GM04503 (cell line): ENCODE results near the gene UBE2G2.

Experiments
- DNase-seq: peaks from one replicate; pipeline ENCODE4 v3.0.0-alpha.2; 2012; ENCODE audit warnings: low read depth

Gene UBE2G2

DNA sequence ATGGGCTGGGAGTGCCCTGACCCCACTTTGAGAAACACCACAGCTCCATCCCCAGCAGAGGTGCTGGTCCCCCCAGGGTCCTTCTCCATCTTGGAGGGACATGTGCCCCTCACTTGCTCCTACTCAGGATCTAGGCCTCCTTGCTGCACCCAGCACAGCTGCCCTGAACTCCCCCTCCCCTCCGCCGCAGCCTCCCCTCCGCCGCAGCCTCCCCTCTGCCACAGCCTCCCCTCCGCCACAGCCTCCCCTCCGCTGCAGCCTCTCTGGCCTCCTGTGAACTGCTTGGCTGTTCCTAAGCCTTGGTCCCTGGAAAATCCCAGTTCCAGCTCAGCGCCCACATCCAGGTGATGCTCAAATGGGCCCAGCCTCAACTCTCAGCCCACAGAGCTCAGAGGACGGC is 74.3 kb downstream of the UBE2G2 start:
- DNase-seq: no peak

DNA sequence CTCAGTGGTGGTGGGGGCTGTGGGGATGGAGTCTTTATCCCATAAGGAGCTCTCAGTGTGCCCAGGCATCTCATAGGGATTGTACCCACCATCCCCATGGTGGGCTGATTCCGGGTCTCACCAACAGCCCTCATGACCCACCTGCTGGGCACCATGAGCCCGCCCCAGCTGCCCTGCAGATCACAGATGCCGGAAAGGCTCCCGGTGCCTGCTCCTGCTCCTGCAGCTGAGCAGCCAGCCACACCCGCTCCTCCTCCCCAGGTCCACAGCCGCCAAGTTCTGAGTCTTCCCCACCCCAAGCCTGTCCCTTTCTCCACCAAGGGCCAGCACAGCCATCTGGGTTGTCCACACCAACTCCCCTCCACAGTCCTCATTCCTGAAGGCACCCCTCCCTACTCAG is 74.8 kb downstream of the UBE2G2 start:
- DNase-seq: no peak

DNA sequence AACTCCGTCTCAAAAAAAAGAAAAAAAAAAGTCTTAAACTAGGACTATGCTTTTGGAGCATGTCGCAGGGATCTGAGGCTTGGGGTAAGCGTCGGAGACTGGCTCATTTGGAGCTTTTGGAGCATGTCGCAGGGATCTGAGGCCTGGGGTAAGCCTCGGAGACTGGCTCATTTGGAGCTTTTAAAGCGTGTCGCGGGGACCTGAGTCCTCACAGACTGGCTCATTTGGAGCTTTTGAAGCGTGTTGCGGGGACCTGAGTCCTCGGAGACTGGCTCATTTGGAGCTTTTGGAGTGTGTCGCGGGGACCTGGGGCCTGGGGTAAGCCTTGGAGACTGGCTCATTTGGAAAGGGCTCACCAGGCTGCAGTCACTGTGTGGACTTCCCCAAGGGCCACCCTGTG is 76.7 kb downstream of the UBE2G2 start:
- DNase-seq: no peak

DNA sequence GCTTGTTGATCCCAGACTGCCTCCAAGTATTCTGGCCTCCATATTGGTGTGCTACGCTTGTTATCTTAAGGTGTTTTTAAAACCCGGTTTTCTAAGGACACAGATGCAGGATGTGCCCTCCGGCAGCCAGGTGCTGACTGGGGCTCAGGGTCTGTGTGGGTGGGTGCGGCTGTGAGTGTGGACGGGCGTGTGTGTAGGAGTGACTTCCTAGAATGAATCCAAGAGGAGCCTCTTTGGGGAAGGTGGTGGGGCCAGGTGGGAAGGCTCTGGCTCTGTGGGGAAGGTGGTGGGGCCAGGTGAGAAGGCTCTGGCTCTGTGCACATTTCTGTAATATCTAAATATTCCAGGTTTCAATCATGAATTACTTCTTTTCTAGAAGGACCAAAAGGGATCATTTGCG is 77.4 kb downstream of the UBE2G2 start:
- DNase-seq: no peak

DNA sequence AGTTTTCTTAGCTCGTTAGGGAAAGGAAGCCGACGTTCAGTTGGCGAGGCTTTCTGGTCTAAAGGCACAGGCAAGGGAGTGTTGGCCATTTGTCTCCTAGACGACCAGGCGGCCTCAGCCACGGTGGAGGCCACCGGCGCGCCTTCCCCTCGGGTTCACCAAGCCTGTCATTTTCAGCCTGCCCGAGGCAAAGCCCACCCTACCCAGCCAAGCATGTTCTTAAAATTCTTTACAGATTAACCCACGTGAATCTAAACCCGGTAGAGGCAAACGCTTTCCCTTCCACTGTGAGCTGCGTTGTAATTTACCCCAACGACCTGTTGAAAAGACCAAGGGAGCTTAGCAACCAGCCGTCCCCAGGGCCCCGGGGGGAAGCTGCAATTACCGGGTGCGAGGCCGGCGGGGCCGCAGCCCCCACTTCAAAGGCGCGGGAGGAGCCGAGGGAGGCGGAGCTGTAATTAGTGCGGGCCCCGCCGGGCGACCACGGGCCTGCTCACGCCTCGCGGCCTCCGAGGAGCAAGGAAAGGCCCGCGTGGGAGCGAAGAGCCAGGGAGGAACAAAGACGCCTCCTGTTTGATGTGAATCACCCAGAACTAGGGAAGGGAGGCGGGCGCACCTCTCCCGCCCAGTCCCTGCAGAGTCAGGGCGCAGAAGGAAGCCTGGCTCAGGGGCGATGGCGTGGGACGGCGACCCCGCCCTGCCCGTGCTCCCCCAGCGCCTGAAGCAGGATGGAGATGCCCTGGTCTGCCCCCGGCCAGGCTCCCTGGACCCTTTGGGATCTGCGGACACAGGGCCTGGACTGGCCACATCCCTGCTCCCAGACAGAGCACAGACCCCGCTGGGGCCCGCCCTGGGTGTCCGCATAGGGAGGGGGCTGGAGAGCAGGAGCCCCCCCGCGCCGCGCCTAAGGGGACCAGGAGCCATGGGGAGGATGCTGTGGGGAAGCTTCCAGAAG is 78.2 kb downstream of the UBE2G2 start:
- no peak for DNase-seq

DNA sequence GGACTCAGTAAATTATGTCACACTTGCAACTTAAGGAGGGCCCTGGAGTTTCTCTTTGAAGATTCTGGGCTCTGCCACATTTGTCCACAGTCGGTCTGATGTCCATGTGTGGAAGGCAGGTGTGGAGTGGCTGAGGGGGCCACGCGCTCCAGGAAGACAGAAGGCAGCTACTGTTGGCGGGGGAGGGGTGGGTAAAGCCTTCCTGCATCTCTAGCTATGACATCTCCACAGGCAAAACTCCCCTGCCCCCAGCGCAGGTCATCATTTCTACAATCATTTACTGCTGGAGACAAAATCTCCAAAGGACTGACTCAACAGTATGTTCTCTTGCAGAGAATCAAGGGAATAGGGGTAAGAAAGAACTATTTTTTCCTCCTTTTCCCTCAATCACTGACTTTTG is 78.9 kb downstream of the UBE2G2 start:
- no peak for DNase-seq

DNA sequence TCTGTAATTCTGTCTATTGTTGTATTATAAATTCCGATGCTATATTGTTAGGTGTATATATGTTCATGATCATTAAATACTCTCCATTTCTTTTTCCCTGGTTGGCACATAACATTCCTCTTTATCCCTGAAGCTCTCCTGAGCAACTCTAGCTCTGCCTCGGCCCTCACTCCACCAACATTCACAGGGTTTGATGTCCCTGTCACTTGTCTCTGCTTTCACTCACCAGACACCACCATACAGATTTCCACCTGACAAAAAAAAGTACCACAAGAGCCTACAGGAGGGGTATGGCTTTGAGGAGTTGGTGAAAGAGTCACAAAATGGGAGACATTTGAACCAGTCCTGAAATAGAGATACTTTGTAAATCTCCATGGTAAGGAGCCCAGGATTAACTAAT is 81.5 kb downstream of the UBE2G2 start:
- DNase-seq: no peak
